Epithelial cell of prostate (primary cell): ENCODE data around the gene WWC2.

Experiments used
- DNase-seq: peaks from one replicate; pipeline ENCODE4 v3.0.0-alpha.2; 2011; ENCODE audit warnings: low read depth, low spot score
- H3K27ac ChIP-seq: fragments of 450-650 bp; 2 replicates; pipeline ENCODE4 v1.5.1; 2017; ENCODE audit warnings: mild to moderate bottlenecking

The WWC2 gene

GRCh38 chr4:183342541-183343533, 243.8 kb downstream of the WWC2 start:
- H3K27ac ChIP-seq: no peak overlapping the region
- DNase-seq: no peak

GRCh38 chr4:183343730-183344129, 244.7 kb downstream of the WWC2 start:
- H3K27ac ChIP-seq: no peak overlapping the region
- no peak for DNase-seq

- no peak for DNase-seq
- H3K27ac ChIP-seq: no peak overlapping the region
These were observed 245.6 kb downstream of the WWC2 start for GRCh38 chr4:183344523-183345255.

- H3K27ac ChIP-seq: no peak overlapping the region
- no peak for DNase-seq
These were observed 246.2 kb downstream of the WWC2 start for GRCh38 chr4:183345261-183345660.

GRCh38 chr4:183347146-183347545, 248.1 kb downstream of the WWC2 start:
- no peak overlapping the region for H3K27ac ChIP-seq
- DNase-seq: no peak

- DNase-seq: no peak
- H3K27ac ChIP-seq: no peak overlapping the region
These were observed 248.5 kb downstream of the WWC2 start for GRCh38 chr4:183347566-183347965.

GRCh38 chr4:183348136-183348535, 249.1 kb downstream of the WWC2 start:
- DNase-seq: no peak
- H3K27ac ChIP-seq: no peak overlapping the region

GRCh38 chr4:183348706-183349659, 249.9 kb downstream of the WWC2 start:
- DNase-seq: no peak
- H3K27ac ChIP-seq: no peak overlapping the region

- H3K27ac ChIP-seq: no peak overlapping the region
- no peak for DNase-seq
These were observed 250.6 kb downstream of the WWC2 start for GRCh38 chr4:183349673-183350072.

GRCh38 chr4:183350317-183351071, 251.4 kb downstream of the WWC2 start:
- no peak overlapping the region for H3K27ac ChIP-seq
- DNase-seq: no peak

- no peak for DNase-seq
- no peak overlapping the region for H3K27ac ChIP-seq
These were observed 253.5 kb downstream of the WWC2 start for GRCh38 chr4:183352546-183352945.

GRCh38 chr4:183353557-183353956, 254.5 kb downstream of the WWC2 start:
- DNase-seq: no peak
- no peak overlapping the region for H3K27ac ChIP-seq

- DNase-seq: peak; percentile 31
- H3K27ac ChIP-seq: no peak overlapping the region
These were observed 255.2 kb downstream of the WWC2 start for GRCh38 chr4:183354219-183354618.

- H3K27ac ChIP-seq: no peak overlapping the region
- peak; percentile 54 for DNase-seq
These were observed 256.3 kb downstream of the WWC2 start for GRCh38 chr4:183355405-183355804.

GRCh38 chr4:183356173-183356830, 257.2 kb downstream of the WWC2 start:
- no peak overlapping the region for H3K27ac ChIP-seq
- DNase-seq: no peak

- peak; percentile 84 for DNase-seq
- H3K27ac ChIP-seq: no peak overlapping the region
These were observed 258.0 kb downstream of the WWC2 start for GRCh38 chr4:183356931-183357675.

GRCh38 chr4:183358215-183358755, 259.2 kb downstream of the WWC2 start:
- DNase-seq: no peak
- H3K27ac ChIP-seq: no peak overlapping the region
